Thoracic aorta endothelial cell (primary cell): ENCODE measurements around the gene SIPA1L2. TPM values are rescaled to one million over a fixed set of nuclear protein-coding genes. Genes with fewer than 3 reads are reported as not detected.

Experiments
- total RNA-seq: library from RNA; depleted of rRNA; stranded (reverse); fragments of >200 nt; gene quantifications from 2 replicates; pipeline ENCODE4 v1.2.3, GENCODE V29; 2012

SIPA1L2 gene, protein sequence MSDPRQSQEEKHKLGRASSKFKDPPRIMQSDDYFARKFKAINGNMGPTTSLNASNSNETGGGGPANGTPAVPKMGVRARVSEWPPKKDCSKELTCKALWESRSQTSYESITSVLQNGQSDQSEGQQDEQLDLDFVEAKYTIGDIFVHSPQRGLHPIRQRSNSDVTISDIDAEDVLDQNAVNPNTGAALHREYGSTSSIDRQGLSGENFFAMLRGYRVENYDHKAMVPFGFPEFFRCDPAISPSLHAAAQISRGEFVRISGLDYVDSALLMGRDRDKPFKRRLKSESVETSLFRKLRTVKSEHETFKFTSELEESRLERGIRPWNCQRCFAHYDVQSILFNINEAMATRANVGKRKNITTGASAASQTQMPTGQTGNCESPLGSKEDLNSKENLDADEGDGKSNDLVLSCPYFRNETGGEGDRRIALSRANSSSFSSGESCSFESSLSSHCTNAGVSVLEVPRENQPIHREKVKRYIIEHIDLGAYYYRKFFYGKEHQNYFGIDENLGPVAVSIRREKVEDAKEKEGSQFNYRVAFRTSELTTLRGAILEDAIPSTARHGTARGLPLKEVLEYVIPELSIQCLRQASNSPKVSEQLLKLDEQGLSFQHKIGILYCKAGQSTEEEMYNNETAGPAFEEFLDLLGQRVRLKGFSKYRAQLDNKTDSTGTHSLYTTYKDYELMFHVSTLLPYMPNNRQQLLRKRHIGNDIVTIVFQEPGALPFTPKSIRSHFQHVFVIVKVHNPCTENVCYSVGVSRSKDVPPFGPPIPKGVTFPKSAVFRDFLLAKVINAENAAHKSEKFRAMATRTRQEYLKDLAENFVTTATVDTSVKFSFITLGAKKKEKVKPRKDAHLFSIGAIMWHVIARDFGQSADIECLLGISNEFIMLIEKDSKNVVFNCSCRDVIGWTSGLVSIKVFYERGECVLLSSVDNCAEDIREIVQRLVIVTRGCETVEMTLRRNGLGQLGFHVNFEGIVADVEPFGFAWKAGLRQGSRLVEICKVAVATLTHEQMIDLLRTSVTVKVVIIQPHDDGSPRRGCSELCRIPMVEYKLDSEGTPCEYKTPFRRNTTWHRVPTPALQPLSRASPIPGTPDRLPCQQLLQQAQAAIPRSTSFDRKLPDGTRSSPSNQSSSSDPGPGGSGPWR (N-terminal part only)
- 19.4 and 23.1 TPM in 2 replicates for total RNA-seq

DNA sequence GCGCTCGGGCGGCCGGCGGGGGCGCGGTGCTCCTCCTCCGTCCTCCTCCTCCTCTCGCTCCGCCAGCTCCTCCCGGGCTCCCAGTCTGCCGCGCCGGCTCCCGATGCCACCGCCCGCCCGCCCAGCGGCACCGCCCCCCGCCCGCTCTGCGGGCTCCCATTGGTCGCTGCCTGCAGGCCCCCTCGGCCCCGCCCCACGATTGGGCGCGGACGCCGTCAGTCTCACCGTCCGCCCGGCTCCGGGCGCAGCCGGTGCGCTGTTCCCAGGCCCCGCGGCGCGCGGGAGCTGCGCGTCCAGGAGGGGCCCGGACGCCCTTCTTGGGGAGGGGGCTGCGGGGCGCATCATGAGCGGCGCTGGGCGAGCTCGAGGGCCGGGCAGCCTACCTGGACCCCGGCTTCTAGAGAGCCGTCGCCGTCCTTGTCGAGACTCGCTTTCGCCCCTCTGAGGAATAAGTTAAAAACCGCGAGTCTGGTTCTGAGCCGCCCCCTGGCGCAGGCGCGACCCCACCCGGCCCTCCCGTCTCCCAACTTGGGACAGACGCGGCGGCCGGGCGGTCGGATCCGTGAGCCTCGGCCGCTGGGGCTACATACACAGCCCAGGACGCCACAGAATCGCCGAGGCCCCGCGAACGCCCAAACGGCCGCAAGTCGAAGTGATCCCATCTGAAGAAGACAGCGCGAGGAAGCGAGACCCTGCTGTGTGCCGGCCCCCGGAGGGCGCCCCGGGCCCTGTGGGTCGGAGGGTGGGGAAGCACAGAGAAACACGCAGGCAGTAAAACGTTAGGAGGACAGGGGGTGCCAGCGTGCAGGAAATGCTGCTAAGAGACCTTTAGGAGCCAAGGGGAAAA lies at the start of gene SIPA1L2:
TSS of gene SIPA1L2 (minus strand) at position 87 of the 847 bp plus-strand sequence. CDS start 114,794 bp downstream, outside the sequence.

Other genes starting within 250 kb of the SIPA1L2 start
- gene MAP10, start 175.3 kb upstream of the SIPA1L2 start, total RNA-seq, result 1.9 and 2.8 TPM in 2 replicates